OCI-LY7 (cell line): Measurements from ENCODE around the gene RUNX1. TPM values are rescaled to one million over a fixed set of nuclear protein-coding genes. Genes with fewer than 3 reads are reported as not detected.

Experiments used
- BruUV-seq: library from RNA; stranded (reverse); fragments of 400-500 nt; replicated peaks from 2 replicates; lab custom pipeline; 2021; lab: Mats Ljungman, UMichigan
- CTCF ChIA-PET: fragments of 300-600 bp; sonication (Branson Sonifier 250); formaldehyde crosslinking; loops from one replicate; lab custom pipeline; 2022; ENCODE audit warnings: antibody characterized with exemption; ENCODE audit not compliant: unreplicated experiment; lab: Charles Lee
- POLR2A ChIA-PET: fragments of 300-600 bp; sonication (Branson Sonifier 250); formaldehyde crosslinking; loops from one replicate; lab custom pipeline; 2022; ENCODE audit warnings: antibody characterized with exemption; lab: Charles Lee
- DNase-seq: peaks from one replicate; pipeline ENCODE4 v3.0.0-alpha.2; 2015; ENCODE audit warnings: low spot score
- H2AFZ ChIP-seq: fragments of 200-600 bp; sonication (generic), shearing (Covaris generic); 2 replicates; pipeline ENCODE4 v1.6.1; 2014; ENCODE audit warnings: mild to moderate bottlenecking, antibody characterized with exemption, low read length, moderate library complexity
- H3K27ac ChIP-seq: fragments of 200-600 bp; sonication (generic); 2 replicates; pipeline ENCODE4 v1.5.1; 2014; ENCODE audit warnings: mixed run types, low read depth, mild to moderate bottlenecking, moderate library complexity, low read length, inconsistent platforms; ENCODE audit not compliant: poor library complexity, severe bottlenecking
- H3K36me3 ChIP-seq: fragments of 200-600 bp; sonication (generic); 2 replicates; pipeline ENCODE4 v1.6.1; 2014; ENCODE audit warnings: mild to moderate bottlenecking, antibody characterized with exemption, low read length, moderate library complexity, mixed read lengths; ENCODE audit not compliant: insufficient read depth
- H3K4me1 ChIP-seq: fragments of 200-600 bp; sonication (generic); 2 replicates; pipeline ENCODE4 v1.5.1; 2014; ENCODE audit warnings: mild to moderate bottlenecking, low read length; ENCODE audit not compliant: insufficient read depth, poor library complexity, severe bottlenecking
- H3K4me2 ChIP-seq: fragments of 200-600 bp; sonication (generic); 2 replicates; pipeline ENCODE4 v1.6.1; 2014; ENCODE audit warnings: mild to moderate bottlenecking, low read length
- H3K4me3 ChIP-seq: fragments of 200-600 bp; sonication (generic); 2 replicates; pipeline ENCODE4 v1.5.1; 2014; ENCODE audit warnings: mild to moderate bottlenecking, low read depth, low read length; ENCODE audit not compliant: poor library complexity, severe bottlenecking
- H3K79me2 ChIP-seq: fragments of 200-600 bp; sonication (generic); 2 replicates; pipeline ENCODE4 v1.6.1; 2016; ENCODE audit warnings: low read depth, mild to moderate bottlenecking, low read length, moderate library complexity, mixed read lengths; ENCODE audit not compliant: insufficient read depth
- H3K9me2 ChIP-seq: fragments of 200-600 bp; sonication (generic); 2 replicates; pipeline ENCODE4 v1.6.1; 2016; ENCODE audit warnings: mild to moderate bottlenecking, low read length, mixed read lengths; ENCODE audit not compliant: insufficient read depth
- H3K9me3 ChIP-seq: fragments of 200-600 bp; sonication (generic); 2 replicates; pipeline ENCODE4 v1.6.1; 2014; ENCODE audit warnings: mild to moderate bottlenecking, mixed run types, low read length, mixed read lengths
- H4K20me1 ChIP-seq: fragments of 200-600 bp; sonication (generic); 2 replicates; pipeline ENCODE4 v1.6.1; 2014; ENCODE audit warnings: mild to moderate bottlenecking, antibody characterized with exemption, low read length, moderate library complexity, mixed read lengths; ENCODE audit not compliant: insufficient read depth
- CTCF ChIP-seq: fragments of 200-600 bp; sonication (generic); conservative IDR thresholded peaks from 2 replicates; pipeline ENCODE4 v1.5.1; 2014; ENCODE audit warnings: mild to moderate bottlenecking, antibody characterized with exemption, low read length, moderate library complexity, mixed read lengths
- EZH2phosphoT487 ChIP-seq: fragments of 200-600 bp; sonication (generic); IDR thresholded peaks from 2 replicates; pipeline ENCODE4 v1.6.1; 2018; ENCODE audit warnings: low read depth, borderline replicate concordance, mild to moderate bottlenecking, mixed run types, antibody characterized with exemption, low read length, moderate library complexity, mixed read lengths
- intact Hi-C: fragments of 100-400 bp; cut with micrococcal nuclease; formaldehyde crosslinking; loops from one replicate; pipeline ENCODE4 v1.10.0; 2022; ENCODE audit not compliant: unreplicated experiment
- total RNA-seq, 2 experiments: library from RNA; depleted of rRNA in 1 of 2; stranded (reverse); fragments of >200 nt in 1 of 2; shearing (Covaris generic) in 1 of 2; gene quantifications; 2 replicates each; pipeline ENCODE4 v1.2.3, GENCODE V29; 2014 to 2022

RUNX1 gene
- total RNA-seq, 2 experiments from 2014 or later: 30.5 to 40.8 TPM

GRCh38 chr21:34986561-34987500 lies 62.3 kb downstream of the RUNX1 start:
- CTCF ChIA-PET: no interaction called here
- peaks cover 10% of the 10 kb centered on the region for H4K20me1 ChIP-seq

GRCh38 chr21:34984356-34985058 lies 64.6 kb downstream of the RUNX1 start:
- CTCF ChIA-PET: no interaction called here
- H3K4me1 ChIP-seq: peaks cover 20% of the 10 kb centered on the region
- H3K9me3 ChIP-seq: no peaks in the 10 kb centered on the region
- POLR2A ChIA-PET: interaction anchor here (1.4 to 2.0 kb wide), 2 partner anchors 10 to 24 kb away, joined by 5 to 6 read pairs; no protein-coding TSS in a partner anchor
- H4K20me1 ChIP-seq: peaks cover 7% of the 10 kb centered on the region
- no peaks in the 10 kb centered on the region for H3K9me2 ChIP-seq
- H3K4me3 ChIP-seq: no peak overlapping the region
- intact Hi-C loops: no loop called here
- H3K36me3 ChIP-seq: peaks cover 34% of the 10 kb centered on the region
- BruUV-seq: no TSS peak
- no peak overlapping the region for H3K27ac ChIP-seq
- no peak for DNase-seq
- H3K4me2 ChIP-seq: no peak overlapping the region
- no peak overlapping the region for H2AFZ ChIP-seq
- H3K79me2 ChIP-seq: 0 out of 2 replicates have a peak, but pooled peaks cover 4% of the 10 kb centered on the region
- TF ChIP-seq CTCF (no peak), EZH2phosphoT487 (no peak)

More at GRCh38 chr21:34986561-34987500, 62.3 kb downstream of the RUNX1 start:
- no peaks in the 10 kb centered on the region for H3K9me2 ChIP-seq
- POLR2A ChIA-PET: interaction anchor here (0.6 to 0.7 kb wide), 2 partner anchors 11 to 49 kb away, joined by 3 to 4 read pairs; no protein-coding TSS in a partner anchor
- 0 out of 2 replicates have a peak, but pooled peaks cover 4% of the 10 kb centered on the region for H3K79me2 ChIP-seq
- no peak for DNase-seq
- no TSS peak for BruUV-seq
- peaks cover 34% of the 10 kb centered on the region for H3K36me3 ChIP-seq
- H2AFZ ChIP-seq: no peak overlapping the region
- H3K4me3 ChIP-seq: no peak overlapping the region
- intact Hi-C loops: no loop called here
- H3K4me1 ChIP-seq: peaks cover 20% of the 10 kb centered on the region
- no peak overlapping the region for H3K27ac ChIP-seq
- no peak overlapping the region for H3K4me2 ChIP-seq
- H3K9me3 ChIP-seq: no peaks in the 10 kb centered on the region
- TF ChIP-seq CTCF (no peak), EZH2phosphoT487 (no peak)
